Fibroblast of the aortic adventitia (primary cell): Measurements from ENCODE around the gene PHACTR1. TPM values are rescaled to one million over a fixed set of nuclear protein-coding genes. Genes with fewer than 3 reads are reported as not detected.
"Not testable (repeated sequence)": the region's sequence is repeated elsewhere in the genome, so short reads cannot be mapped to it uniquely, and the experiment has no call there.

Source experiments
- DNase-seq: peaks from one replicate; pipeline ENCODE4 v3.0.0-alpha.2; 2010; ENCODE audit warnings: low read depth
- H3K4me3 ChIP-seq: 2 replicates; pipeline ENCODE4 v1.5.1; 2011; ENCODE audit warnings: low read depth, mild to moderate bottlenecking, control low read depth, low read length, moderate library complexity
- total RNA-seq: library from RNA; depleted of rRNA; stranded (reverse); fragments of >200 nt; gene quantifications from 2 replicates; pipeline ENCODE4 v1.2.3, GENCODE V29; 2012; ENCODE audit warnings: low replicate concordance
- TF ChIP-seq, protein P1 (sequence below): IDR thresholded peaks from 2 replicates; pipeline ENCODE4 v1.5.1; 2011; ENCODE audit warnings: mild to moderate bottlenecking, low read length, control low read depth, inconsistent platforms; ENCODE audit not compliant: insufficient read depth

Gene PHACTR1
- total RNA-seq, 1 donor: 0.99 TPM

DNA sequence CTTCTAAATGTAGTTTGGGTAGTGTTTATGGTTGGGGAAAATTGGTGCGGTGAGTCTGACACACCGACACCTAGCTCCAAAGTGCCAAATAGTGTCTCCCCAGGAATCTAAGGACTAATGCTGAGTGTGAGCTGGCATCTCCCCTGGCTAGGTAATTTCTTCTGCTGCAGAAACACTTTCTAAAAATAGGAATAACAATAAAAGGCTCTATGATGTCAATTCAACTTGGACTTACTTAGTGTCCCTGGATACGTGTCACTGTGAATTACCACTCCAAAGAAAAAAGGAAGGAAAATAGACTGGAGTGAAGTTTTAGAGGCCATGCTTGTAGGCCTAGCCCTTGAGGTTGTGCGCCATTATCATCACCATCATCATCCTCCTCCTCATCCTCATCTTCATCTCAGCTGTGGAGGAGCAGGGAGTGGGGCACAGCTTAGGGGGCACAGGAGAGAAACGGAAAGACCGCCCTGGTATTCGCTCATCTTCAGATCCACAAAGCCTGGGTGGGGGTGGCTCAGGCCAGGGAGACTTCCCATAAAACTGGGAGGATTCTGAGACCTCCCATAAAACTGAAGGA is 522.2 kb downstream of the PHACTR1 start:
- H3K4me3 ChIP-seq: no peak overlapping the region
- no peak for DNase-seq
- TF ChIP-seq, protein P1, sequence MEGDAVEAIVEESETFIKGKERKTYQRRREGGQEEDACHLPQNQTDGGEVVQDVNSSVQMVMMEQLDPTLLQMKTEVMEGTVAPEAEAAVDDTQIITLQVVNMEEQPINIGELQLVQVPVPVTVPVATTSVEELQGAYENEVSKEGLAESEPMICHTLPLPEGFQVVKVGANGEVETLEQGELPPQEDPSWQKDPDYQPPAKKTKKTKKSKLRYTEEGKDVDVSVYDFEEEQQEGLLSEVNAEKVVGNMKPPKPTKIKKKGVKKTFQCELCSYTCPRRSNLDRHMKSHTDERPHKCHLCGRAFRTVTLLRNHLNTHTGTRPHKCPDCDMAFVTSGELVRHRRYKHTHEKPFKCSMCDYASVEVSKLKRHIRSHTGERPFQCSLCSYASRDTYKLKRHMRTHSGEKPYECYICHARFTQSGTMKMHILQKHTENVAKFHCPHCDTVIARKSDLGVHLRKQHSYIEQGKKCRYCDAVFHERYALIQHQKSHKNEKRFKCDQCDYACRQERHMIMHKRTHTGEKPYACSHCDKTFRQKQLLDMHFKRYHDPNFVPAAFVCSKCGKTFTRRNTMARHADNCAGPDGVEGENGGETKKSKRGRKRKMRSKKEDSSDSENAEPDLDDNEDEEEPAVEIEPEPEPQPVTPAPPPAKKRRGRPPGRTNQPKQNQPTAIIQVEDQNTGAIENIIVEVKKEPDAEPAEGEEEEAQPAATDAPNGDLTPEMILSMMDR: no peak

DNA sequence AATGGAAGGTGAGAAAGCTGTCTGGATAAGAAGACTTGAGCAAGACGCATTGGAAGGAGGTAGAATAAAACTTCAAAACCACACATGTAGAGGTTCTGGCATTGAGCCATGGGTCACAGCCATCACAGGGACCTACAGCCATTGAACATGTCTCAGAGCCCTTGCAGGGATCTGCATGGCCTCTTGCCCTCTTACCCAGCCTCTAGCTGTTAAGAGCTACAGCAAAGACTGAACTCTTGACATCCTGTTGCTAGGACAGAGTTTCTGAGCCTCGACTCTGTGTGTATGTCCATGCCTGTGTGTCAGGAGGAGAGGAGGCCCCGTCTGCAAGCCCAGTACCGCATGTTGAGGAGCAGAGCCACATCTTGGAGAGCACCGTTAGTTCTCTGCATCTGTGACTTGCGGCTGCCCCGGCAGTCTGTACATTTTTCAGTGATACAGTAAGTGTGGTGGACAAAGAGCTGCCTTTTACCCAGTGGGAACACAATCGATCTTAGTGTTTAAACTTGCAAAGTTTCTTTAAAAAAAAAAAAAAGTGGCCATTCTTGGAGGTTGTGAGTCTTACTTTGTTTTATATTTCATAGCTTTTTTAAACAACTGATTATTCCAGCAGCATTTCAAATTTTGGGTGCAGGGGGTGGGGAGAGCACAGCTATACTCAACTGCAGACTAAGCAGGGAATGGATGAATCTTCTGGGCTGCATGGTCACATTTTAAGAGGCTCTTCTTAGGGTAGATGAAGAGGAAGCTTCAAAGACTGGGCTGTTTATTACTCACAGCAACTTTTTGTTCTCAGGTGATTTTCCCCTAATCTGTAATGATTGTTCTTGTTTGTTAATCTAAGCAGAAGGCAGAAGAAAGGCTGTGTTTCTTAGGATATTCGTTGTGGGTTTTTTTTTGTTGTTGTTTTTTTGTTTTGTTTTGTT is 523.2 kb downstream of the PHACTR1 start:
- DNase-seq: no peak
- TF ChIP-seq, protein P1: no peak
- no peak overlapping the region for H3K4me3 ChIP-seq

GRCh38 chr6:13241364-13241763 is 524.8 kb downstream of the PHACTR1 start:
- no peak for DNase-seq
- no peak overlapping the region for H3K4me3 ChIP-seq
- TF ChIP-seq, protein P1: no peak

- TF ChIP-seq, protein P1: no peak
- H3K4me3 ChIP-seq: no peak overlapping the region
- no peak for DNase-seq
Observed at GRCh38 chr6:13242178-13242577, 525.6 kb downstream of the PHACTR1 start.

DNA sequence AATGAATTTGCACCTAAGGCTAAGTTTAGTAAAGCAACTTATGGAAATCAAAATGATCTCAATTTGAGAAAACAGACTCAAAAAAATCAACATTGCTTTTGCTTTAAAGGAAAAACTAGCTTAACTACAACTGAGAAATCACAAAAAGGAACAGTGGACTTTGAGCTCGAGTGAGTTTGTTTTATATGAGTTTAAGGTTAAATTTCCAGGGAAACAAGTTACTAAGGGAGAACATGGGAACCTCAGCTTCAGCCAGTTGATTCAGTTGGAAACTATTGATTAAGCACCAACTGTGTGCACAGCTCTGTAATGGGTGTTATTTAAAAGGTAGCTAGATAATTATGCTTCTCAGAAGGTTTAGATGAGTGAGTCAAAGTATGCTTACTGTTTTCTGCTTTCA is 526.0 kb downstream of the PHACTR1 start:
- no peak for DNase-seq
- H3K4me3 ChIP-seq: no peak overlapping the region
- TF ChIP-seq, protein P1: no peak

- TF ChIP-seq, protein P1: no peak
- DNase-seq: no peak
- no peak overlapping the region for H3K4me3 ChIP-seq
Observed at GRCh38 chr6:13243033-13243432, 526.5 kb downstream of the PHACTR1 start.

DNA sequence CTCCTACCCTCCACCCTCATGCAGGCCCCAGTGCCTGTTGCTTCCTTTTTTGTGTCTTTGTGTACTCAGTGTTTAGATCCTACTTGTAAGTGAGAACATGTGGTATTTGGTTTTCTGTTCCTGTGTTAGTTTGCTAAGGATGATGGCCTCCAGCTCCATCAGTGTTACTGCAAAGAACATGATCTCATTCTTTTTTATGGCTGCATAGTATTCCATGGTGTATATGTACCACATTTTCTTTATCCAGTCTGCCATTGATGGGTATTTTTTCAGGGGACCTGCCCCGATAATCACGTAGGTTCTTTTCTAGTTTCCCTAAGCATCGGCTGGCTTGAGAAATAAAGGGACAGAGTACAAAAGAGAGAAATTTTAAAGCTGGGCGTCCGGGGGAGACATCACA is 527.2 kb downstream of the PHACTR1 start:
- not testable (repeated sequence) for DNase-seq

More for the DNA sequence above, 527.2 kb downstream of the PHACTR1 start:
- not testable (repeated sequence) for H3K4me3 ChIP-seq
